K562 (cell line): ENCODE data around the gene ABCA3. TPM values are rescaled to one million over a fixed set of nuclear protein-coding genes. Genes with fewer than 3 reads are reported as not detected.

Experiments used
- ASH1L ChIP-seq: fragments of 450-650 bp; IDR thresholded peaks from 2 replicates; pipeline ENCODE4 v1.6.1; 2018; ENCODE audit warnings: borderline replicate concordance, mild to moderate bottlenecking, low read depth; ENCODE audit not compliant: partially characterized antibody
- BACH1 ChIP-seq: fragments of 200-800 bp; sonication (Bioruptor generic); IDR thresholded peaks from 2 replicates; pipeline ENCODE4 v1.6.1; 2016; ENCODE audit warnings: missing genetic modification characterization, missing compliant biosample characterization
- DNMT1 ChIP-seq: fragments of 450-650 bp; IDR thresholded peaks from 2 replicates; pipeline ENCODE4 v1.6.1; 2016; ENCODE audit warnings: antibody characterized with exemption, mild to moderate bottlenecking
- HNRNPUL1 ChIP-seq: fragments of 200-400 bp; formaldehyde crosslinking; IDR thresholded peaks from 2 replicates; pipeline ENCODE4 v1.6.1; 2017; ENCODE audit warnings: low read length
- HOXB6 ChIP-seq: fragments of 250-450 bp; sonication (Bioruptor Pico); IDR thresholded peaks from 2 replicates; pipeline ENCODE4 v1.5.1; 2022; ENCODE audit warnings: mild to moderate bottlenecking, borderline replicate concordance
- MCM2 ChIP-seq: fragments of 450-650 bp; IDR thresholded peaks from 2 replicates; pipeline ENCODE4 v1.6.1; 2017; ENCODE audit warnings: low read depth, mild to moderate bottlenecking
- MCM5 ChIP-seq: fragments of 450-650 bp; IDR thresholded peaks from 2 replicates; pipeline ENCODE4 v1.6.1; 2016; ENCODE audit warnings: low read depth
- RBBP5 ChIP-seq: fragments of 200-600 bp; sonication (generic); IDR thresholded peaks from 2 replicates; pipeline ENCODE4 v1.6.1; 2012; ENCODE audit warnings: borderline replicate concordance, mild to moderate bottlenecking, low read length, control low read depth, inconsistent platforms; ENCODE audit not compliant: insufficient read depth, poor library complexity, severe bottlenecking
- SMC3 ChIP-seq: conservative IDR thresholded peaks from 2 replicates; pipeline ENCODE4 v1.6.1; 2011; ENCODE audit warnings: low read depth, low read length, improper control_type of control experiment; ENCODE audit not compliant: insufficient read depth
- SOX6 ChIP-seq: fragments of 450-650 bp; IDR thresholded peaks from 2 replicates; pipeline ENCODE4 v1.6.1; 2014; ENCODE audit warnings: mild to moderate bottlenecking
- TEAD4 ChIP-seq, 2 experiments: sonication (generic) in 1 of 2; formaldehyde crosslinking in 1 of 2; IDR thresholded peaks; 2 replicates each; pipeline versions ENCODE4 v1.6.1 to v1.8.0; 2012 to 2022; ENCODE audit warnings: borderline replicate concordance in 1 of 2, inconsistent platforms in 1 of 2, low read length in 1 of 2, mild to moderate bottlenecking in 1 of 2, missing genetic modification reagents in 1 of 2
- UBTF ChIP-seq, 2 experiments: IDR thresholded peaks; 2 replicates each; pipeline ENCODE4 v1.6.1; 2012; ENCODE audit warnings: improper control_type of control experiment in 2 of 2, low read depth in 2 of 2, low read length in 2 of 2, borderline replicate concordance in 1 of 2
- ZNF277 ChIP-seq: fragments of 250-450 bp; sonication (Bioruptor Pico); IDR thresholded peaks from 2 replicates; pipeline ENCODE4 v1.8.0; 2022; ENCODE audit warnings: inconsistent platforms, mild to moderate bottlenecking, moderate library complexity, borderline replicate concordance
- ZNF512 ChIP-seq: IDR thresholded peaks from 2 replicates; pipeline ENCODE4 v1.6.1; 2016; ENCODE audit warnings: missing genetic modification characterization, missing compliant biosample characterization
- ZSCAN32 ChIP-seq: fragments of 450-650 bp; formaldehyde crosslinking; IDR thresholded peaks from 2 replicates; pipeline ENCODE4 v1.4.0; 2020; ENCODE audit warnings: mild to moderate bottlenecking, moderate library complexity
- polyA plus RNA-seq, 8 experiments: library from polyadenylated mRNA; depleted of rRNA in 4 of 8; stranded (reverse) in 5 of 8; unstranded in 3 of 8; fragments of >200 nt; fragmentation: Nextera tagmentation in 2 of 8; fragmentation: Illumina TruSeq in 1 of 8; extraction: Ambion mirVana in 2 of 8; extraction: Trizol in 1 of 8; gene quantifications; 2 replicates each; pipeline versions ENCODE4 v1.2.1 to v1.2.3, GENCODE V29; 2011 to 2014; ENCODE audit warnings: inconsistent platforms in 1 of 8, missing spikeins in 1 of 8
- total RNA-seq, 7 experiments: library from RNA; depleted of rRNA in 6 of 7; stranded (reverse); fragments of >200 nt in 6 of 7; fragmentation: Illumina TruSeq in 2 of 7; extraction: Trizol in 2 of 7; gene quantifications; 2 replicates each; pipeline versions ENCODE4 v1.2.1 to v1.2.3, GENCODE V29; 2011 to 2021; ENCODE audit warnings: low replicate concordance in 1 of 7

The ABCA3 gene
- total and polyA plus RNA-seq, 9 of the 15 experiments (the other 6 are each of a cell fraction or from before 2014, with no cell fraction given), result 0.66 to 23.7 (median 6.9) TPM

GRCh38 chr16:2364638-2365210 is 24.2 kb upstream of the ABCA3 start (continued):
- TF ChIP-seq ZNF512 (tag) (peak; percentile 86), RBBP5 (no peak), TEAD4 (IDR thresholded peaks at IDR 0.05; ENCODE audit: low read length) (peak; percentile 41; the same call in 1 of the 2 replicates), TEAD4 (CRISPR knock-in tag; IDR thresholded peaks at IDR 0.05; ENCODE audit: borderline replicate concordance) (no peak), ZSCAN32 (CRISPR knock-in tag) (no peak), UBTF (IDR thresholded peaks at IDR 0.05; ENCODE audit: borderline replicate concordance in 1 of 2, low read depth in 2 of 2, low read length in 2 of 2) (no peak), MCM5 (no peak), DNMT1 (no peak), ASH1L (no peak), MCM2 (no peak), SMC3 (no peak), HOXB6 (CRISPR knock-in tag) (no peak), ZNF277 (CRISPR knock-in tag) (no peak), BACH1 (tag) (no peak), SOX6 (no peak), HNRNPUL1 (no peak)
